Middle frontal gyrus (tissue), 1 donor: ENCODE measurements around the gene FAM222A.

Experiments
- DNase-seq: peaks from one replicate; pipeline ENCODE4 v3.0.0-alpha.2; 2015; ENCODE audit warnings: low spot score; ENCODE audit errors: extremely low spot score

Gene FAM222A

DNA sequence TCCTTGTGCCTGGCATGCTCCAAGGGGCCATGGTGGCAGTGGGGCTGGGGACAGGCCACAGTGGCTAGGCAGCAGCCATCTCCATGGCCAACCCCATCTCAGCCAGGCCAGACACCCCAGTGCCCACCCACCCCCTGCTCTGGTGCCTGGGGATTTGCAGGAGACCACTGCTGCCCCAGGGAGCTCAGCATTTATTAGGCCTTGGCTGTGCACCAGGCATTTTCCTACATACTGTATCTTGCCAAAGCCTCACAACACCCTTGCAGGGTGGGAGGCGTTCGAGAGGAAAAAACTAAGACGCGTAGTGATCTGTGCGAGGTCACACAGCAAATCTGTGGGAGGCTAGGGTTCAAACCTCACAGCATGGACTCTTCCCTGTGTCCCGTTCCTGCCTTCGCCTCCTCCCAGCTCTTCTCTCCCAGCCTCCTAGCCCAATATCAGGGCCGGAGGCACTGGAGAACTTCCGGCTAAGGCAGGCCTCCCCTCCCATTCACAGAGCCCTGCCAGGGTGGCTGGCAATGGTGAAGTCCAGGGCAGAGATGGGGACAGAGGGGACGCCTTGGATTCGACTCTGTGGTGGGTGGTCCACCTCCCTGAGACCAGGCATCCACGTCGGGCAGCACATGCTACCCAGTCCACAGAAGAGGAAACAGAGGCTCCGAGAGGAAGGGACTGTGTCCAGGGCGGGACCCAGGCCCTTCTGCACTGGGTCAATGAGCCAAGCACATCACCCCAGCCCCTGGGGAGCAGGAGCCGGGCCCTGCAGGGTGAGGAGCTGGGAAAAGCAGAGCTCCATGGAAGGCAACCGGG, 57.4 kb downstream of the FAM222A start:
- no peak for DNase-seq

- DNase-seq = no peak
Measured at GRCh38 chr12:109771746-109772621, 58.4 kb downstream of the FAM222A start.

GRCh38 chr12:109772622-109773321, 59.1 kb downstream of the FAM222A start:
- DNase-seq = no peak

DNA sequence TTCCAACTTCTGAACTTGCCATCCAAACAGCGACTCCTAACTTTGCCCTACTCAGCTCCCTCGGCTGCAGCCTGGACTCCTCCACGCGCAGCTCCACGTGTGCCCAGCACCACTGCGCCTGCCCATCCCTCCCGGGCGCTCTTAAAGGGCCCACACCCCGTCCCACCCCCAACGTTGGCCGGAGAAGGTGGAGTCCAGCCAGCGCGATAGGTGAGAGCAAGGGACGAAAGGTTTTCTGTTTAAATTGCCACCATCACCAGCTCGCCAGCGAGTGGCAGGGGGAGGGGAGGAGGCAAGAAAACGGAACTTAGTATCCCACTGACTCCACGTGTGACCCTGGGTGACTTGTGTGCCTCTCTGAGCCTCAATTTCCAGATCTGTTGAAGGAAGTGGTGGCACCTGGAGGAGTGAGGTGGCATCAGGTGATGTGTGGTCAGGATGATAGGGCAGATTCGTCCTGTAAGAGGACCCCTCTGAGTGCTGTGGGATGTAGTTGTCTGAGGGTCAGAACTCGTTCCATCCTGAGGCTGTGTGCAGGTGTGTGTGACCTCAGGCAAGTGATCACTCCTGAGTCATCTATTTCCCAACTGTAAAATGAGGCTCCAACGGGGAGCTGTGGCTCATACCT, 59.9 kb downstream of the FAM222A start:
- DNase-seq = no peak

DNA sequence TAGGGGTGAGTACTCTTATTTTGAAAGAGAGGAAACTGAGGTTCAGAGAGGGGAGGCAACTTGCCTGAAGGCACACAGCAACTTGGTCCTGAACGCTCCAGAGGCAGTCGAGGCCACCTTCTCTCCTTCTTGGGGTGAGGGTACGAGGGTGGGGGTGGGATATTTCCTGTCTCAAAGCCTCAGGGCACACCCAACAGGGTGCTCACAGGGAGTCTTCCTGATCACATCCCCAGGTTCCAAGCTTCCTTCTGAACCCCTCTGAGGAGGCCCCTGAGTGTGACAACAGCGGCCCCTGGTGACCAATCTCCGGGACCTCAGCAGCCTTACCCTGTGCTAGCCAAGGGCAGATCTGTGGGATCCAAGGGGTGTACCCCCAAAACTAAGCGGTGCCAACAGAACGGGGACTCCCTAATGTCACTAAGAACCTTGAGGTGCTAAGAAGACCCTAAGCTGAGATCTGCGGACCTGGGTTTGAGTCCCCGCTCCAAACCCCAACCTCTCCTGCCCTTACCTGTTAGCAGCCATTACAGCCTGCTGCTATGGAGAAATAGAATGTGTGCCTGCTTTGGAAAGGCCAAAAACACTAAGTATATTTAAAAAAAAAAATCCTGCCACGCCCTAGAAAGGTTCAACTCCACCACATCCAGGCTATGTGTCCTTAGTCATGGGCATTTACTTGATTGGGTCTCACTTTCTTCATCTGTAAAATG, 61.7 kb downstream of the FAM222A start:
- DNase-seq = peak; percentile 62

- no peak for DNase-seq
Measured at GRCh38 chr12:109776624-109777023, 63.0 kb downstream of the FAM222A start.

DNA sequence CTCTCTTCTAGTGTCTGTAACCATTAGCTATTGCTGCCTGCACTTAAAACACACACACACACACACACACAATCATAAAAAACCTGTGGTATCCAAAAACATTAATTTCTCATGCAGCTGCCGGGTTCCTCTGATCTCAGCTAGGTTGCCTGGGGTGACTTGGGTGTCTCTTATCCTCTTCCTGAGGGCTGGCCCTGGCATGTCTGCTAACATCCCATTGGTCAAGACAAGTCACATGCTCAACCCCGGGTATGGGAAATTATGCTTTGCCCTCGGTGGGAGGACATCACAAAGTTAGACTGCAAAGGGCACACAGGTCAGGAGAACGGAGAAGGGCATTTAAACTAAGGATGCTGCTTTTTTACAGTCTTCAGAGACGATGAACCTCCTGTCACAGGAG, 63.9 kb downstream of the FAM222A start:
- no peak for DNase-seq

GRCh38 chr12:109778684-109779083, 65.1 kb downstream of the FAM222A start:
- DNase-seq = no peak

DNA sequence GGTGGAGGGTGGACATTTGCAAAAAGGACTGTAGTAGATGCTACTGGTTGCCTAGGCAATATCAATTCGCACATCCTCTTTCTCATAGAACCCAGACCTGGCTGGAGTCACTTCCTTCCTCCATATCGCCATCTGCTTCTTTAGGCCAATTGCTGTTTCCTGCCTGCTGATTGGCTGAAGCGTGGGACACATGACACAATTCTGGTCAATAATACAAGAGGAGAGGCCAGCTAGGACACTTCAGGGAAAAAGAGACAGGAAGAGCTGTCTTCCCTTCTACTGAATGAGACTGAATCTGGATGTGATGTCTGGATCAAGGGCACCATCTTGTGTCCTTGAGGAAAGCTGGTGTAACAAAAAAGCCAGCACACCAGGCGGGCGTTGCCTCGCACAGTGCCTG, 65.8 kb downstream of the FAM222A start:
- DNase-seq = no peak

DNA sequence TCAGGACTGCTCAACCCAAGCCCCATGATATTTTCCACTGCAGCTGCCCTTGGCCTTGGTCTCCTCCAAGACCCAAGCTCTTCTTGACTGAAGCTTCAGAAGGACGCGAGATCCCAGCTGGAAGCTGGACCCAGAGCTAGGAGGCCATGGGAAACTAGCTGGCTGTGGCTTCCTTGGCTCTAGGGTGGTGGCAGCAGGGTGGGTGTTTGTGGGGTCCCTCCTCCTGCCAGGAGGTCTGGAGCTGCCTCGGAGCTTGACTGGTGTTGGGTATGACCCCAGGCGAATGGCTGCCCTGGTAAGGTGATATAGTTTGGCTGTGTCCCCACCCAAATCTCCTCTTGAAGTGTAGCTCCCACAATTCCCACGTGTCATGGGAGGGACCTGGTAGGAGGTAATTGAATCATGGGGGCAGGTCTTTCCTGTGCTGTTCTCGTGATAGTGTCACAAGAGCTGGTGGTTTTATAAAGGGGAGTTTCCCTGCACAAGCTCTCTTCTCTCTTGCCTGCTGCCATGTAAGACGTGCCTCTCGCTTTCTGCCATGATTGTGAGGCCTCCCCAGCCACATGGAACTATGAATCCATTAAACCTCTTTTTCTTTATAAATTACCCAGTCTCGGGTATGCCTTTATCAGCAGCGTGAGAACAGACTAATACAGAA, 68.2 kb downstream of the FAM222A start:
- no peak for DNase-seq

- no peak for DNase-seq
Measured at GRCh38 chr12:109782326-109782703, 68.7 kb downstream of the FAM222A start.

GRCh38 chr12:109783135-109783964, 69.7 kb downstream of the FAM222A start:
- DNase-seq = no peak

DNA sequence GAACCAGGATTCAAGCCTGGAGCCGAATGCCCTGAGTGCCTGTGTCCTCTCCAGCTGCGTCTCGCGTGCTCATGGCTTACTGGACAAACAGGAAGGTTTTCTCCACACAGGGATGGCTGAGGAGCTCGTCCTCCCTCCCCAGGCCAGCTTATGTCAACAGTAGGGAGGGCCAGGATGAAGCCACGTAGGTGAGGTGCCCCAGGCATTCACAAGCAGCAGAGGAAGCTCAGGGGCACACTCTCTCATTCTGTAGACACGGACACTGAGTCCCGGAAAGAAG, 70.3 kb downstream of the FAM222A start:
- DNase-seq = no peak

GRCh38 chr12:109785854-109786253, 72.2 kb downstream of the FAM222A start:
- no peak for DNase-seq

- no peak for DNase-seq
Measured at GRCh38 chr12:109786799-109787198, 73.2 kb downstream of the FAM222A start.

GRCh38 chr12:109789526-109790048, 76.0 kb downstream of the FAM222A start:
- DNase-seq = no peak

DNA sequence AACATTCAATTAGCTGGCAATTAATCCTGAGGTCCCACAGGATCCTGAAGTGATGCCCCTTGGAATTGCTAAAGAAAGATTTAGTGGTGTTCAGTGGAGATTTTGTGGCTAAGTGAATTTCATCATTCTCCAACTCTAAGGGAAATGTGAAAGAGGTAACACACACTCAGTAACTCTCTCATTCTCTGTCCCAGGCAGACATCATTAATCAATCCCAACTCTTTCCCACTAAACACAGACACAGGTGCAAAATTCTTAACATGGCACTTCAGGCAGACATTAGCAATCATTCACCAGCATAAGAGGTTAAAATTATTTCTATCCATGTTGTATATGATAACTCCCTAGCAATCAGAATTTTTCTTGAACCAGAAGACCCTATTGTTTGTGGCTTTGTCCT, 79.4 kb downstream of the FAM222A start:
- DNase-seq = no peak

DNA sequence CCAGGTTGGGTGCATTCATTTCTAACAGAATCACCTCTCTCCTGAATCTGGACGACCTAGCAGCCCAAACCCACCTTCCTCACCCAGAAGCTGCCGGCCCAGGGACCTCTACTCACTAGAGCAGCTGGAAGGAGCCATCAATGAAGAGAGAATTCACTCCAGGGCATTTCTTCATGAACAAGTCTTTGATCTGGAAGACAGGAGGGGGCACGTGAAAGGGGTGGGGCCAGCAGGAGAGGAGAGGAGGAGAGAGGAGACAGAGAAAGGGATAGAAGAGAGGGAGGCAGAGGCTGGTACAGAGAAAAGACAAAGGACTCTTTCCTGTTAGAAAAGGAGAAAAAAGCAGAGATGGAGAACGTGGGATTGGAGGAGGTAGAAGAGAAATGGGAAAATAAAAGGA, 79.8 kb downstream of the FAM222A start:
- no peak for DNase-seq

- DNase-seq = no peak
Measured at GRCh38 chr12:109793826-109794501, 80.3 kb downstream of the FAM222A start.
